OCI-LY7 (cell line): Measurements from ENCODE around the gene CKAP2L.

ENCODE experiments used
- CTCF ChIP-seq: fragments of 200-600 bp; sonication (generic); conservative IDR thresholded peaks from 2 replicates; pipeline ENCODE4 v1.5.1; 2014; ENCODE audit warnings: mild to moderate bottlenecking, antibody characterized with exemption, low read length, moderate library complexity, mixed read lengths
- EZH2phosphoT487 ChIP-seq: fragments of 200-600 bp; sonication (generic); IDR thresholded peaks from 2 replicates; pipeline ENCODE4 v1.6.1; 2018; ENCODE audit warnings: low read depth, borderline replicate concordance, mild to moderate bottlenecking, mixed run types, antibody characterized with exemption, low read length, moderate library complexity, mixed read lengths

- TF ChIP-seq EZH2phosphoT487, result no peak
- no peak for TF ChIP-seq CTCF
Measured at GRCh38 chr2:112760149-112760548, 4.3 kb downstream of the CKAP2L start.
